Epithelial cell of esophagus (primary cell): ENCODE measurements around the gene CATSPERZ.

Experiments used
- DNase-seq: peaks from one replicate; pipeline ENCODE4 v3.0.0; 2010; ENCODE audit warnings: low read depth
- H3K4me3 ChIP-seq: 2 replicates; pipeline ENCODE4 v1.5.1; 2011; ENCODE audit warnings: mild to moderate bottlenecking, low read length, control low read depth
- TF ChIP-seq, protein P1 (sequence below): IDR thresholded peaks from 2 replicates; pipeline ENCODE4 v1.5.1; 2011; ENCODE audit warnings: low read depth, mild to moderate bottlenecking, low read length, control low read depth, inconsistent platforms; ENCODE audit not compliant: insufficient read depth; ENCODE audit errors: missing control alignments

The CATSPERZ gene

DNA sequence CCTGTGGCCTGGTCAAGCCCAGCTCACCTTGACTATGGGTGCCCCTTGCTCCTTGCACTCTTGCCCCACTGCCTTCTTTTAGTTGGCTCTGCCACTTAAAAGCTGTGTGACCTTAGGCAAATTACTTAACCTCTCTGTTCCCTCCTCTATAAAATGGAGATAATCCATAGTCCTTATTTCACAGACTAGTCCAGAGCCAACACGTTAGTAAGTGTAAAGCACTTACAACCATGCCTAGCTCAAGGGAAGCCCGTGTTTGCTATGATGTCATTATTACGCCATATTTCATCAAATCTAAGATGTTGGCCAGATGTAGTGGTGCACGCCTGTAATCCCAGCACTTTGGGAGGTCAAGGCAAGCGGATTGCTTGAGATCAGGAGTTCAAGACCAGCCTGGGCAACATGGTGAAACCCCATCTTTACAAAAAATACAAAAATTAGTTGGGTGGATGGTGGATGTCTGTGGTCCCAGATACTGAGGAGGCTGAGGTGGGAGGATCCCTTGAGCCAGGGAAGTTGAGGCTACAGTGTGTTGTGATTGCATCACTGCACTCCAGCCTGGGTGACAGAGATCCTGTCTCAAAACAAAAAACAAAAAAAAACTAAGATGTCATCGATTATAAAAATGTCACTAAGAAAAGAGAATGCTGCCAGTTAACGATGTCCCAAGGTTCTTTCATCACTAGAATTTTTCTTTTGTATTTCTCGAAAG lies 37.5 kb downstream of the CATSPERZ start:
- no peak overlapping the region for H3K4me3 ChIP-seq
- DNase-seq = no peak
- TF ChIP-seq, protein P1, sequence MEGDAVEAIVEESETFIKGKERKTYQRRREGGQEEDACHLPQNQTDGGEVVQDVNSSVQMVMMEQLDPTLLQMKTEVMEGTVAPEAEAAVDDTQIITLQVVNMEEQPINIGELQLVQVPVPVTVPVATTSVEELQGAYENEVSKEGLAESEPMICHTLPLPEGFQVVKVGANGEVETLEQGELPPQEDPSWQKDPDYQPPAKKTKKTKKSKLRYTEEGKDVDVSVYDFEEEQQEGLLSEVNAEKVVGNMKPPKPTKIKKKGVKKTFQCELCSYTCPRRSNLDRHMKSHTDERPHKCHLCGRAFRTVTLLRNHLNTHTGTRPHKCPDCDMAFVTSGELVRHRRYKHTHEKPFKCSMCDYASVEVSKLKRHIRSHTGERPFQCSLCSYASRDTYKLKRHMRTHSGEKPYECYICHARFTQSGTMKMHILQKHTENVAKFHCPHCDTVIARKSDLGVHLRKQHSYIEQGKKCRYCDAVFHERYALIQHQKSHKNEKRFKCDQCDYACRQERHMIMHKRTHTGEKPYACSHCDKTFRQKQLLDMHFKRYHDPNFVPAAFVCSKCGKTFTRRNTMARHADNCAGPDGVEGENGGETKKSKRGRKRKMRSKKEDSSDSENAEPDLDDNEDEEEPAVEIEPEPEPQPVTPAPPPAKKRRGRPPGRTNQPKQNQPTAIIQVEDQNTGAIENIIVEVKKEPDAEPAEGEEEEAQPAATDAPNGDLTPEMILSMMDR = no peak

DNA sequence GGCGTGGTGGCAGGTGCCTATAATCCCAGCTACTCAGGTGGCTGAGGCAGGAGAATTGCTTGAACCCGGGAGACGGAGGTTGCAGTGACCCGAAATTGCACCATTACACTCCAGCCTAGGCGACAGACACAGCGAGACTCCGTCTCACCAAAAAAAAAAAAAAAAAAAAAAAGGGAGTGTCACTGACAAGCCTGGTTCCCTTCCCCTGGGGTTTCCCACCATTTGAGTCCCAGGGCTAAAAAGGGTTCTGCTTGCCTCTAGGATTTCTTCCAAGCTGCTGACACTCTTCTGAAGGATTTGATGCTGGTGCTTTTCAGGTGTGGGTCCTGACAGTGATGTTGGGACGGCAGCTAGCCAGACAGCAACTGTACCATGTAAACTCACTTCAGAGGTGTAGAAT lies 38.6 kb downstream of the CATSPERZ start:
- DNase-seq = no peak
- TF ChIP-seq, protein P1 = no peak
- H3K4me3 ChIP-seq = no peak overlapping the region

DNA sequence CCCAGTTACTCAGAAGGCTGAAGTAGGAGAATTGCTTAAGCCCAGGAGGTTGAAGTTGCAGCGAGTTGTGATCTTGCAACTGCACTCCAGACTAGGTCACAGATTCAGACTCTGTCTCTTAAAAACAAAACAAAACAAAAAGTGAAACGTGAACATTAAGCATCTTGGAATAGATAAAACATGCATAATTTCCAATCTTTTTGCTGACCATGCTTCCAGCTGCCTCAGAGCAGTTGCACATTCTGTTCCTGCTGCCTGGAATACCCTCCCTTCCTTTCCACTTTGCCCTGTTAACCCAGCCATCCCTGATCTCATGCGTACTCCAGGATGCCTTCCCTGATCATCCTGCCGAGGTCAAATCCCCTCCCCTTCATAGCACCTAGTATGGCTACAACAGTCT lies 39.1 kb downstream of the CATSPERZ start:
- peak; percentile 29 for DNase-seq
- no peak overlapping the region for H3K4me3 ChIP-seq
- TF ChIP-seq, protein P1 = no peak

DNA sequence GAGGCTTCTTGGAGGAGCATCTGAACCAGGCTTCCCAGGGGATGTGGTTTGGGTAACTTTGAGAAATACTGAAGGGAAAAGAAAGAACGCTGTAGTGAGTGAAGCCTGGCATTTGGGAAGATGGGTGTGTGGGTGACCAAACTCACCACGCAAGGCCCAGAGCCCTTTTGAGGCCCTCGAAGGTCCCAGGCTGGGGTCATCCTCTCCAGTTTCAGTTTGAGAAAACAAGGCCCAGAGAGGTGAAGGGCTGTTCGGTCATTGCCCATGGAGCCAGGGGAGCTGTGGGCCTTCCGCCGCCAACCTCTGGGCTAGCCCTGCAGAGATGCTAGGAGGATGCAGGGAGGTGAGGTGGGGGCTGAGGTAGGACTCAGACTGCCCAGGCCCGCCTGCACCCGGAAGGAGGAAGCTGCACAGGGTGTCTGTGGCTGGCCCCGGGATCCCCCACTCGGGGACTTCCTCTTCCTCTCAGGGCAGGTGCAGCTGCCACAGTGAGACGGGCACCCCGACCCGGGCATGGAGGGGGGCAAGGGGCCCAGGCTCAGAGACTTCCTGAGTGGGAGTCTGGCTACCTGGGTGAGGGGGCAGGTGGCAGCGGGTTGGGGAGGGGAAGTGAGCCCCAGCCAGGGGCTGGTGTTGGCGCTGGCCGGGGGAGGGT lies 39.7 kb downstream of the CATSPERZ start, which contains the start of gene CCDC88B:
TSS of gene CCDC88B (plus strand) at position 451 of the 655 bp plus-strand sequence. CDS start at position 514, 63 bp downstream.
- no peak for DNase-seq
- no peak within 1 kb of the TSS for H3K4me3 ChIP-seq
- TF ChIP-seq, protein P1 = no peak

DNA sequence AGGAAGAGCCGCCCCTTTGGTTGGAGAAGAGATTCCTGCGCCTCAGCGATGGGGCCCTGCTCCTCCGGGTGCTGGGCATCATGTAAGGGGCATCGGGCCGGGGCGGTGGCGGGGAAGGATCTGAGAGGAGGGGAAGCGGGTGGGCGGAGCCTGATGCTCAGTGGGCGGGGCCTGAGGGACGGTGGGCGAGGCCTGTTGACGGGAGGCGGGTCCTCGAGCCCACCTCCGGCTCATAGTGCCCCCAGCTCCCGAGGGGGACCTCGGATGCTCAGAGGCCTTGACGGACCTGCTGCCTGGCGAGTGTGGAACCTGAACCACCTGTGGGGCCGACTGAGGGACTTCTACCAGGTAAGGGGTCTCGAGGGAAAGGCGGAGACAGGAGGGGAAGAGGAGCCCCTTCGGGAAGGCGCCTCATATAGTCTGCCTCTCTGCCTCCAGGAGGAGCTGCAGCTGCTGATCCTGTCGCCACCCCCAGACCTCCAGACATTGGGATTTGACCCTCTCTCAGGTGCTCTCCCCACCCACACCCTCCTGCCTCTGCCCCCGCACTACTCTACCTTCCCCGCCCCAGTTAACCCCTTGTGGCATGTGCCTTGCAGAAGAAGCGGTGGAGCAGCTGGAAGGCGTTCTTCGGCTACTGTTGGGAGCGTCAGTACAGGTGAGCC lies 40.6 kb downstream of the CATSPERZ start:
- no peak overlapping the region for H3K4me3 ChIP-seq
- TF ChIP-seq, protein P1 = no peak
- no peak for DNase-seq

DNA sequence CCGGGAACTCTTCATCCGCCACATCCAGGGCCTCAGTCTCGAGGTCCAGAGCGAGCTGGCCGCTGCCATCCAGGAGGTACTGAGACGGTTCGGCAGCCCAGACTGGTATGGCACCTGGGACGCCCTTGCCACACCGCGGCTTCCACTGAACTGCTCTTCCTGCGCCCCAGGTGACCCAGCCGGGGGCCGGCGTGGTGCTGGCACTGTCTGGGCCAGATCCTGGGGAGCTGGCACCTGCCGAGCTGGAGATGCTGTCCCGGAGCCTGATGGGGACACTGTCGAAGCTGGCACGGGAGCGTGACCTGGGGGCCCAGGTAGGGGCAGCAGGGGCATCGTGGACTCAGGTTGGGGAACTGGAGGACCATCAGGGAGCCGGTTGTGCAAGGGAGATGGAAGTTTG lies 41.3 kb downstream of the CATSPERZ start:
- no peak overlapping the region for H3K4me3 ChIP-seq
- DNase-seq = no peak
- TF ChIP-seq, protein P1 = no peak
